ENCODE measurements around the gene PLAU. TPM values are rescaled to one million over a fixed set of nuclear protein-coding genes. Genes with fewer than 3 reads are reported as not detected.

The PLAU gene
- total and polyA plus RNA-seq, 2 experiments from 2014 or later = 5.2 to 11.1 TPM

DNA sequence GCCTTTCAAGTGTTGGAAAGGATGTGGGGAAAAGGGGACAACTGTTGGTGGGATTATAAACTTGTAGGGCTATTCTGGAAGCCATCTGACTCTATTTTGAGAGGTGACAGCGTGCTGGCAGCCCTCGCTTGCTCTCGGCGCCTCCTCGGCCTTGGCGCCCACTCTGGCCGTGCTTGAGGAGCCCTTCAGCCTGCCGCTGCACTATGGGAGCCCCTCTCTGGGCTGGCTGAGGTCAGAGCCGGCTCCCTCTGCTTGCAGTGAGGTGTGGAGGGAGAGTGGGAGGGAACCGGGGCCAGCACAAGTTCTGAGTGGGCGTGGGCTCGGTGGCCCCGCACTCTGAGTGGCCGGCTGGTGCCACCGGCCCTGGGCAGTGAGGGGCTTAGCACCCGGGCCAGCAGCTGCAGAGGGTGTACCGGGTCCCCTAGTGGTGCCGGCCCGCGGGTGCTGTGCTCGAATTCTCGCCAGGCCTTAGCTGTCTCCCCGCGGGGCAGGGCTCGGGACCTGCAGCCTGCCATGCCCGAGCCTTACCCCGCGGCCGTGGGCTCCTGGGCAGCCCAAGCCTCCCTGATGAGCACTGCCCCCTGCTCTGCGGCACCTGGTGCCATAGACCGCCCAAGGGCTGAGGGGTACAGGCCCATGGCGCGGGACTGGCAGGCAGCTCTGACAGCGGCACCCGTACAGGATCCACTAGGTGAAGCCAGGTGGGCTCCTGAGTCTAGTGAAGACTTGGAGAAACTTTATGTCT lies 33.6 kb downstream of the PLAU start:
- TF ChIP-seq EZH2 (IDR thresholded peaks at IDR 0.05; ENCODE audit: borderline replicate concordance) = no peak
- TF ChIP-seq, protein P1, sequence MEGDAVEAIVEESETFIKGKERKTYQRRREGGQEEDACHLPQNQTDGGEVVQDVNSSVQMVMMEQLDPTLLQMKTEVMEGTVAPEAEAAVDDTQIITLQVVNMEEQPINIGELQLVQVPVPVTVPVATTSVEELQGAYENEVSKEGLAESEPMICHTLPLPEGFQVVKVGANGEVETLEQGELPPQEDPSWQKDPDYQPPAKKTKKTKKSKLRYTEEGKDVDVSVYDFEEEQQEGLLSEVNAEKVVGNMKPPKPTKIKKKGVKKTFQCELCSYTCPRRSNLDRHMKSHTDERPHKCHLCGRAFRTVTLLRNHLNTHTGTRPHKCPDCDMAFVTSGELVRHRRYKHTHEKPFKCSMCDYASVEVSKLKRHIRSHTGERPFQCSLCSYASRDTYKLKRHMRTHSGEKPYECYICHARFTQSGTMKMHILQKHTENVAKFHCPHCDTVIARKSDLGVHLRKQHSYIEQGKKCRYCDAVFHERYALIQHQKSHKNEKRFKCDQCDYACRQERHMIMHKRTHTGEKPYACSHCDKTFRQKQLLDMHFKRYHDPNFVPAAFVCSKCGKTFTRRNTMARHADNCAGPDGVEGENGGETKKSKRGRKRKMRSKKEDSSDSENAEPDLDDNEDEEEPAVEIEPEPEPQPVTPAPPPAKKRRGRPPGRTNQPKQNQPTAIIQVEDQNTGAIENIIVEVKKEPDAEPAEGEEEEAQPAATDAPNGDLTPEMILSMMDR (IDR thresholded peaks at IDR 0.05; ENCODE audit: poor library complexity) = no peak
- WGBS (ENCODE audit: low lambda C conversion rate, missing lambda C conversion rate) = 95% methylated on average over 23 of the region's 35 CpGs
- Histone ChIP-seq H3K79me2 (no peaks in the 10 kb centered on the region), H3K4me2 (no peak overlapping the region), H3K4me3 (no peak overlapping the region), H3K27me3 (no peaks in the 10 kb centered on the region), H3K4me1 (ENCODE audit: insufficient read depth) (peaks cover 7% of the 10 kb centered on the region), H2AFZ (no peak overlapping the region), H3K9me2 (replicated peaks; ENCODE audit: insufficient read depth) (no peaks in the 10 kb centered on the region), H4K20me1 (ENCODE audit: insufficient read depth, poor library complexity, severe bottlenecking) (no peaks in the 10 kb centered on the region), H3K36me3 (replicated peaks; ENCODE audit: insufficient read depth, low read depth) (no peaks in the 10 kb centered on the region), H3K9me3 (ENCODE audit: low read depth) (no peaks in the 10 kb centered on the region), H3K27ac (no peak overlapping the region)
- DNase-seq (ENCODE audit: low spot score) = no peak

DNA sequence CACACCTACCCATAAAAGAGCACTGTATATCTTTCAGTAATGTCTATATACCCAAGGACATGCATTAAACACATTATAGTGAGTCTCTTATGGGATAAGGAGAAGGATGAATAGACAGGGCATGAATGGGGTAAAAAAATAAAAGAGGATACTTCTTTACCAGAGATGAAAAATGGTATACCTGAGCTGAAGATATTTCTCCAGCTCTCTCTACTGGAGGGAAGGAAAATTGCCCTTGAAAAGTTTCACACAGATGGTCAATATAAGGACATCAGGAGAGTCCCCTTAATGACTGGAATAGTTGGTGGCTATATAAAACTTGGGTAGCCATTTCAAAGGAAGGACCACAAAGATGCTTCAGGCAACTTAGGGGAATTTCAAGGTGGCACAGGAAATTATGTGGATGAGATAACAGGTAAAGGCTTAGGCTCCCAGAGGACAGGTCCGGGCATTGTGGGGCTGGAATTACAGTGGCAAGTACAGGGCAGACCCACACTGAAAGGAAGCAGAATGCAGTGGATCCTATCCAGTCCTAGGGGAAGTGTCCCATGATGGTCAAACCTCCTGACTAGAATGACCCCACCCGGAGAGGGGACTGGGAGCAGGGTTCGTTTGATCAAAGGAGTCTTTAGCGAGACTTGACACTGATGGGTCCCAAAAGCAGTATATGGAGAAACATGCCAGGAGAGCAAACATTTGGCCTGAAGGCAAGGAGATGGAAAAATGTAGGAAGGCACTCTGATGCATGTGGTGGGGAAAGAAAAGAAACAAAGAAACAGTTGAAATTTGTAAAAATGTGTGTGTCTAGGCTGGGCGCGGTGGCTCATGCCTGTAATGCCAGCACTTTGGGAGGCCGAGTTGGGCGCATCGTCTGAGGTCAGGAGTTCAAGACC lies 35.6 kb downstream of the PLAU start:
- Histone ChIP-seq H3K4me1 (ENCODE audit: insufficient read depth) (no peaks in the 10 kb centered on the region), H3K27ac (no peak overlapping the region), H2AFZ (no peak overlapping the region), H3K4me3 (no peak overlapping the region), H3K4me2 (no peak overlapping the region), H4K20me1 (ENCODE audit: insufficient read depth, poor library complexity, severe bottlenecking) (no peaks in the 10 kb centered on the region), H3K27me3 (no peaks in the 10 kb centered on the region), H3K36me3 (replicated peaks; ENCODE audit: insufficient read depth, low read depth) (no peaks in the 10 kb centered on the region), H3K9me2 (replicated peaks; ENCODE audit: insufficient read depth) (no peaks in the 10 kb centered on the region), H3K9me3 (ENCODE audit: low read depth) (no peaks in the 10 kb centered on the region), H3K79me2 (no peaks in the 10 kb centered on the region)
- no peak for DNase-seq (ENCODE audit: low spot score)
- 76% methylated on average over 9 of the region's 9 CpGs for WGBS (ENCODE audit: low lambda C conversion rate, missing lambda C conversion rate)
- TF ChIP-seq EZH2 (IDR thresholded peaks at IDR 0.05; ENCODE audit: borderline replicate concordance) = no peak
- TF ChIP-seq, protein P1 (IDR thresholded peaks at IDR 0.05; ENCODE audit: poor library complexity) = no peak
- TF ChIP-seq EZH2phosphoT487 (IDR thresholded peaks at IDR 0.05; ENCODE audit: low read depth, severe bottlenecking, unreplicated experiment) = no peak

DNA sequence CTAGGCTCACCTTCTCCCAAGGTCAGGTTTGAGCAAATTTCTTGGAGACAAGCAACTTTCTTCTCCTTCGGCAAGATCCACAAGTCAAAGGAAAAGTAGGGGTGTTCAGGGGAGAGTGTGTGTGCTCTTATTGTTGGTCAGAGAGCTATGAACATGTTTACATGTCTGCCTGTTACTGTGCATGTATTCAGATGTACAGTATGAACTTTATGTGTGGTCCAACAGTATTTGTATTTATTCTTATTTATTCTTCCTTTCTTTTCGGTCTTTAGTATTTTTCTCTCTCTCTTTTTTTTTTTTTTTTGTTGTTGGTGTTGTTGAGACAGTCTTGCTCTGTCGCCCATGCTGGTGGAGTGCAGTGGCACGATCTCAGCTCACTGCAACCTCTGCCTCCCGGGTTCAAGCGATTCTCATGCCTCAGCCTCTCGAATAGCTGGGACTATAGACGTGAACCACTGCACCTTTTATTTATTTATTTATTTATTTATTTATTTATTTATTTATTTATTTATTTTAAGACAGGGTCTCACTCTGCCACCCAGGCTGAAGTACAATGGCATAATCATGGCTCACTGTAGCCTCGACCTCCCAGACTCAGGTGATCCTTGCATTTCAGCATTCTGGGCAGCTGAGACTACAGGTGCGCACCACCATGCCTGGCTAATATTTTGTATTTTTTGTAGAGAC lies 38.2 kb downstream of the PLAU start:
- H4K20me1 ChIP-seq (ENCODE audit: insufficient read depth, poor library complexity, severe bottlenecking) = no peaks in the 10 kb centered on the region
- no peak for DNase-seq (ENCODE audit: low spot score)
- no peak overlapping the region for H3K4me2 ChIP-seq
- no peak overlapping the region for H3K27ac ChIP-seq
- H2AFZ ChIP-seq = no peak overlapping the region
- TF ChIP-seq EZH2 (IDR thresholded peaks at IDR 0.05; ENCODE audit: borderline replicate concordance) (no peak), EZH2phosphoT487 (IDR thresholded peaks at IDR 0.05; ENCODE audit: low read depth, severe bottlenecking, unreplicated experiment) (no peak)
- TF ChIP-seq, protein P1 (IDR thresholded peaks at IDR 0.05; ENCODE audit: poor library complexity) = no peak
- H3K4me1 ChIP-seq (ENCODE audit: insufficient read depth) = no peaks in the 10 kb centered on the region
- H3K27me3 ChIP-seq = no peaks in the 10 kb centered on the region
- no peaks in the 10 kb centered on the region for H3K9me3 ChIP-seq (ENCODE audit: low read depth)
- no peak overlapping the region for H3K4me3 ChIP-seq
- WGBS (ENCODE audit: low lambda C conversion rate, missing lambda C conversion rate) = 94% methylated on average over 10 of the region's 10 CpGs
- no peaks in the 10 kb centered on the region for H3K36me3 ChIP-seq (replicated peaks; ENCODE audit: insufficient read depth, low read depth)
- H3K79me2 ChIP-seq = no peaks in the 10 kb centered on the region
- no peaks in the 10 kb centered on the region for H3K9me2 ChIP-seq (replicated peaks; ENCODE audit: insufficient read depth)

All from hepatocyte (in vitro differentiated cells).